Large intestine (tissue), 3 donors: ENCODE measurements around the gene PRIMA1. TPM values are rescaled to one million over a fixed set of nuclear protein-coding genes. Genes with fewer than 3 reads are reported as not detected.

Source experiments
- DNase-seq, 2 donors: peaks; one replicate each; pipeline versions ENCODE4 v3.0.0 to v3.0.0-alpha.2; 2013
- H3K27ac ChIP-seq: one replicate; pipeline ENCODE4 v1.5.1; 2013; ENCODE audit warnings: low read length
- H3K27me3 ChIP-seq: 2 replicates; pipeline ENCODE4 v1.6.1; 2013; ENCODE audit warnings: low read length; ENCODE audit not compliant: control insufficient read depth, insufficient read depth
- H3K36me3 ChIP-seq: 2 replicates; pipeline ENCODE4 v1.6.1; 2013; ENCODE audit warnings: low read length; ENCODE audit not compliant: control insufficient read depth, insufficient read depth
- H3K4me1 ChIP-seq: one replicate; pipeline ENCODE4 v1.6.1; 2013; ENCODE audit warnings: low read length; ENCODE audit not compliant: control insufficient read depth, insufficient read depth
- H3K4me3 ChIP-seq: one replicate; pipeline ENCODE4 v1.5.1; 2013; ENCODE audit warnings: low read length
- H3K9me3 ChIP-seq: one replicate; pipeline ENCODE4 v1.6.1; 2013; ENCODE audit warnings: mild to moderate bottlenecking, low read depth, low read length, moderate library complexity; ENCODE audit not compliant: control insufficient read depth
- WGBS: methylation state at CpG from one replicate; pipeline ENCODE4 v1.1.5; 2013; ENCODE audit warnings: low lambda C conversion rate; ENCODE audit not compliant: insufficient coverage; 5-methylcytosine and 5-hydroxymethylcytosine counted together
- polyA plus RNA-seq: library from polyadenylated mRNA; unstranded; fragments of 120-200 nt; gene quantifications from one replicate; pipeline ENCODE4 v1.2.1, GENCODE V29; 2013

The PRIMA1 gene
- polyA plus RNA-seq, 1 donor, result 9.2 TPM

GRCh38 chr14:93744876-93745275 is 43.4 kb downstream of the PRIMA1 start:
- no CpG with 5 or more reads among the region's 8 CpGs for WGBS
- no peak for DNase-seq
- Histone ChIP-seq H3K36me3 (no peaks in the 10 kb centered on the region), H3K4me1 (no peaks in the 10 kb centered on the region), H3K27me3 (no peaks in the 10 kb centered on the region), H3K4me3 (no peak overlapping the region), H3K9me3 (no peaks in the 10 kb centered on the region), H3K27ac (no peak overlapping the region)

DNA sequence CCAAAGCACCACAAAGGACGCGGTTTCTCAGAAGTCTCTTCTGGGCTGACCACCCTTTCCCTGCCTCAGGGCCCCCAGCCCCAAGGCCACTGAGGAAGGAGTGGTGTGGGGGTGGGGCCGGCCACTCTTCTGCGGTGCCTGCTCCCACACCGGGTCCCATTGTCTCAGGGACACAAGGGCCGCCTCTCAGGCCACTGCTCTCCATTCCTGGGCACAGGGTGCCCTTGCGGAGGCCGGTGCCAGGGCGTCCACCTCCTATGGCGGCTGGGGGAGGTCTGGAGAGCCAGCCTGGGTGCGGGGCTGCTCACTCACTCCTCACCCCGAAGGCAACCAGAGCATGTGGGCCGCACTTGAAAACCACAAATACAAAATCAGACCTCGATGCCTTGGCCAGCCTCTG is 44.1 kb downstream of the PRIMA1 start:
- H3K27ac ChIP-seq, result no peak overlapping the region
- WGBS, result no CpG with 5 or more reads among the region's 14 CpGs
- H3K27me3 ChIP-seq, result no peaks in the 10 kb centered on the region
- DNase-seq, result no peak
- H3K36me3 ChIP-seq, result no peaks in the 10 kb centered on the region
- no peaks in the 10 kb centered on the region for H3K4me1 ChIP-seq
- no peak overlapping the region for H3K4me3 ChIP-seq
- no peaks in the 10 kb centered on the region for H3K9me3 ChIP-seq

DNA sequence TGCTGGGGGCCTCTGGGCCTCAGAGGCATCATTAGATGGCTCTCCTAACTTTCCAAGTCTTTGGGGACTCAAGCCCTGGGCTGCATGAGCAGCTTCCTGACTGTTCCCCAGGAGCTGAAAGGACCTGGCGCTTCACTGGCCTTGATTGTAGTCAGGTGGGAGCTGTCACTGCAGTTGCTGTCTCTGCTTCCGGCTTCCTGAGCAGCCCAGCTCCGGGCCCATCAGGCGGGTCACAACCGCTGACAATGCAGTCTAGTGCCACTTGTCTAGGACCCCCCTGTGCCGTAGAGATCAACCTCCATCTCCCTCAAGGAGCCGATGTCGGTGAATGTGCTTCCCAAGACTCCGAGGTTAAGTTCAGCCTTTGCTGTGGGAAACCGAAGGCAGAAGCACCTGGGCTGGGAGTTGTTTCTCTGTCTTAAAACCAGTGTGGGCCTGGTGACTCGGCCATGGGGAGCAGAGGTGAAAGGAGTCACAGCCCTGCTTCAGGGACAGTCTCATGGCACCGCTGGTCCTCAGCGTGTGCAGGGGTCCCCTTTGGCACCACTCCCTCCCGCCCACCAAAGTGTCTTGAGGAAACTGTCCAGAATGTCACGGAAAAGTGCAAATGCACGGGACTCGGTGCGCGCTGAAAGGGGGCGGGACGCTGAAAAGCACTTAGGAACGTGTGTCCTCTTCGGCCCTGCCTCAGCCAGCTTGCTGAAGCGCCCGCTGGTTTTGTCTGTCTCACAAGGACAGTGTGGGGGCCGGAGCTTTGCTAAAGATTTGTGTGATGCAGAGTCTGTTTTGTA is 44.8 kb downstream of the PRIMA1 start:
- H3K9me3 ChIP-seq, result no peaks in the 10 kb centered on the region
- H3K36me3 ChIP-seq, result no peaks in the 10 kb centered on the region
- no CpG with 5 or more reads among the region's 26 CpGs for WGBS
- no peaks in the 10 kb centered on the region for H3K27me3 ChIP-seq
- DNase-seq, result no peak
- no peak overlapping the region for H3K27ac ChIP-seq
- no peak overlapping the region for H3K4me3 ChIP-seq
- no peaks in the 10 kb centered on the region for H3K4me1 ChIP-seq

- no peaks in the 10 kb centered on the region for H3K9me3 ChIP-seq
These were observed 45.5 kb downstream of the PRIMA1 start for GRCh38 chr14:93742761-93743160.

DNA sequence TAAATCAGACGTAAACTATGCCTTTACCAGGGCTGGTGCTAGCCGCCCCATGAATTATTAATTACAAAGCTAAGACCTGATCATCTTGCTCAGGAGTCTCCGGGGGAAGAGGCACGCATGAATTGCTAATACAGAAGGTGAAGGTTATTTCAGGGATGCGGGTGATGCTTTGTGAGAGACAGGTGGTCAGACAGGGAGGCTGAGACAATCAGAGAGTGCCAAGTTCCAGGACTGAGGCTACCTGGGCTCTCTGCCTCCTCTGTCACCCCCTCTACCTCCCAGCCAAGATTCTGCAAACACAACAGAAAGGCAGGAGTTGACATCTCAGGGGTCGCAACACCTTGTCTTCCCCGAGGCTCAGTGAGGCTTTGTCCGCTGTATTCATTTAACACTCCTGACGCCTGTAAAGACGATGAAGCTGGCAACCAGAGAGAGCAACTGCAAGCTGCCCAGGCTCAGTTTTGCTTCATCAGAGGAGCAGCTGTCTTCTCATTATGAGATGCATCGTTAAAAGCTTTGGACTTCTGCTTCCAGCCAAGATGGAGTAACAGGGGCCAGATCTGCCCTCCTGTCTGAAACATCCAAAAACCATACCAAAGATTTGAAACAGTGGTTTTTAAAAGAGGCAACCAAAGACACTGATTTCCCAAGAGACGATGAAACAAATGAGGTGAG is 46.6 kb downstream of the PRIMA1 start:
- Histone ChIP-seq H3K9me3 (no peaks in the 10 kb centered on the region), H3K36me3 (no peaks in the 10 kb centered on the region), H3K4me1 (no peaks in the 10 kb centered on the region), H3K4me3 (no peak overlapping the region), H3K27me3 (no peaks in the 10 kb centered on the region), H3K27ac (no peak overlapping the region)
- WGBS, result 100% methylated on average over 2 of the region's 12 CpGs
- DNase-seq, result no peak

More at GRCh38 chr14:93742761-93743160, 45.5 kb downstream of the PRIMA1 start:
- H3K27ac ChIP-seq, result no peak overlapping the region
- H3K4me3 ChIP-seq, result no peak overlapping the region
- no peak for DNase-seq
- no peaks in the 10 kb centered on the region for H3K4me1 ChIP-seq
- no CpG with 5 or more reads among the region's 8 CpGs for WGBS
- H3K36me3 ChIP-seq, result no peaks in the 10 kb centered on the region
- no peaks in the 10 kb centered on the region for H3K27me3 ChIP-seq

DNA sequence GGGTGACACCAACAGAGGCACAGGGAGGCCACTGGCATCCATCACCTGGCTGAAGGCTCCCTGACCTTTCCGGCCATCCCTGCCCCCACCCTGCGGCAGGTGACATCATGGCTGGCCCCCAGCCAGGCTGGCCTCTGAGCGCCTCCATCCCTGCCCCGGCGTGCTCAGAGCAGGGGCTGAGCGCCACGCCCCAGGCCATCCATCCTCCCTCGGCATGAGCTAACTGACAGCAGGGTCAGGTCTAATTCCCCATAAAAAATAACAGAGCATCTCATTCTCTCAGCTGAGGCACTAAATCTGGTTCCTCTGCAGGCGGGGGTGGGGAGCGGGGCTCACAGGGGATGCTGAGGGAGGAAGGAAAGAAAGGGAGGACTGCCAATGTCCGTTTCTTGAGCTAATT is 50.7 kb downstream of the PRIMA1 start:
- Histone ChIP-seq H3K27ac (no peak overlapping the region), H3K9me3 (no peaks in the 10 kb centered on the region), H3K36me3 (no peaks in the 10 kb centered on the region), H3K4me1 (no peaks in the 10 kb centered on the region), H3K4me3 (no peak overlapping the region), H3K27me3 (no peaks in the 10 kb centered on the region)
- DNase-seq, result no peak
- WGBS, result no CpG with 5 or more reads among the region's 11 CpGs

- no peak overlapping the region for H3K4me3 ChIP-seq
- H3K27ac ChIP-seq, result no peak overlapping the region
- H3K36me3 ChIP-seq, result no peaks in the 10 kb centered on the region
- no peaks in the 10 kb centered on the region for H3K4me1 ChIP-seq
- no peaks in the 10 kb centered on the region for H3K27me3 ChIP-seq
- WGBS, result 73% methylated on average over 3 of the region's 10 CpGs
- H3K9me3 ChIP-seq, result no peaks in the 10 kb centered on the region
- DNase-seq, result no peak
These were observed 51.8 kb downstream of the PRIMA1 start for GRCh38 chr14:93736378-93737014.

DNA sequence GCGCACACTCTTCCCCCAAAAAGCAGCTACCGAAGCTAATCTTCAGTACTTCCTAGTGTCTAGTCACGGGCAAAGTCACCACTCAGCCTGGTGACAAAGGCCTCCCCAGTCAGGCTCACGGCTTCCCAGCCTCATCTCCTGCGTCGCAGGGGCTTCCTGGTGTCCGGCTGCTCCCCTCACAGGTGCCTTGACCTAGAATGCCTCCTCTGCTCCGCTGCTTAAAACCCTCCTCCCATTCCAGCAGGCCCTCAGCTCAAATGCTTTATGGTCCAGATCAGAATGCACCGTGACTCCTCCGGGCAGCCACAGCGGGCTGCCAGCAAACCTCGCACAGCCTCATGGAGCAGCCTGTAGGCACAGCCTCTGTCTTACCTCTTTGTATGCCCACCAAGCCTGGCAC is 53.1 kb downstream of the PRIMA1 start:
- DNase-seq, result no peak
- no peaks in the 10 kb centered on the region for H3K4me1 ChIP-seq
- H3K36me3 ChIP-seq, result no peaks in the 10 kb centered on the region
- no peak overlapping the region for H3K27ac ChIP-seq
- no peaks in the 10 kb centered on the region for H3K9me3 ChIP-seq
- WGBS, result no CpG with 5 or more reads among the region's 12 CpGs
- H3K4me3 ChIP-seq, result no peak overlapping the region
- H3K27me3 ChIP-seq, result no peaks in the 10 kb centered on the region

DNA sequence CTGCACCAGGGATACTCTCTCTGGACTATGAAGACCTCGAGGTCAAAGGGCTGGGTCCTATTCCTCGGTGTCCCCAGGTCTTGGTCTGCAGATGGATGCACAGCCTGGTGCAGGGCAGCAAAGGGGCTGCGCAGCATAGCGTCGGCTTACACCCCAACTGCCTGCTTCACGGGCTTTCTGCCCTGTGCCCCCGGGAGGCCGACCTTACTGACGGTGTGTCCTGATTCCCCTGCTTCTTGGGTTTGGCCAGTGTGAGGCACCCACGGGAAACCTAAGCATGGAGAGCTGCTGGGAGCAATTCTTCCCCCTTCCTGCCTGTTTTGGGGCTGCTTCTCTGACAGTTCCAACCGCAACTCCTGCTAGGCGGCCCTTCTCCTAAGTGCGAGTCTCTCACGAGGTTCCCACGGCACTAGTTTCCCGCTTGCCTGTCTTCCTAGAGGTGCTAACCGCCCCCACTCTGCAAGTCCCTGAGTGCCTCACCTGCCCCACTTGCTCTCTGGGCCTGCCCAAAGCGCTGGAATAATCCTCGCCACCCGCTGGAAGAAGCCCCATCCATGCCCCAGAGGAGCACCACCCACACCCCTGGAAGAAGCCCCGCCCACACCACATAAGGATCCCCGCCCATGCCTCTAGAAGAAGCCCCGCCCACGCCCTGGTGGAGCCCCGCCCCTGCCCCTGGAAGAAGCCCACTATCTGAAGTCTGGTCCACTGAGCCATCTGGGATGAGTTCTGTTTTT is 54.0 kb downstream of the PRIMA1 start:
- H3K4me3 ChIP-seq, result no peak overlapping the region
- no peaks in the 10 kb centered on the region for H3K4me1 ChIP-seq
- no peaks in the 10 kb centered on the region for H3K27me3 ChIP-seq
- H3K9me3 ChIP-seq, result no peaks in the 10 kb centered on the region
- no peak overlapping the region for H3K27ac ChIP-seq
- no peak for DNase-seq
- no CpG with 5 or more reads among the region's 25 CpGs for WGBS
- no peaks in the 10 kb centered on the region for H3K36me3 ChIP-seq

DNA sequence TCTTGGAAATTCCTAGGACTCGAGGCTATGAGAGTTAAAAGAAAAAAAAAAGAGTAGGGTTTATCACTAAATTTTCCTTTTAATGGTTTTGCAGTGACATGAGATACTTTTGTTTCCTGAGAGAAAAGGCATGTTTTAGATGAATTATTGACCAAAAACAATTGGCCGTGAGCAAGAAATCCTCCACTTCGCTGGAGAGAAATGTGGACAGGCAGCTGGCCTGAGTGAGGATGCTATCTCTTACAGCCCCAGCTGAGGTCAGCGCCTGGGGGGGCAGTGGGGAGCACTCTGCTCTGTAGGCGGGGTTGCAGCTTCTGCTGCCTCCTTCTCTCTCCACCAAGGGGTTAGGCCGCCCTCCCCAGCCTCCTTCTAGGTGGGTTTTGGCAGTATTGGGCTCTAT is 54.7 kb downstream of the PRIMA1 start:
- Histone ChIP-seq H3K27ac (no peak overlapping the region), H3K27me3 (no peaks in the 10 kb centered on the region), H3K4me1 (no peaks in the 10 kb centered on the region), H3K4me3 (no peak overlapping the region), H3K9me3 (no peaks in the 10 kb centered on the region), H3K36me3 (no peaks in the 10 kb centered on the region)
- 40% methylated on average over 1 of the region's 6 CpGs for WGBS
- no peak for DNase-seq
